ENCODE measurements around the gene CFAP58.

The CFAP58 gene

GRCh38 chr10:104479906-104480593 lies 126.4 kb downstream of the CFAP58 start:
- in situ Hi-C loops (cut with HindIII; ENCODE audit: low sequenced_read_pairs) = no loop called here
- no peak for TF ChIP-seq CTCF (IDR thresholded peaks at IDR 0.05; ENCODE audit: low read depth, low read length, missing control alignments)
- DNase-seq (ENCODE audit: low read depth) = no peak
- H3K4me3 ChIP-seq (ENCODE audit: low read depth, low read length) = no peak overlapping the region

GRCh38 chr10:104480797-104481196 lies 127.2 kb downstream of the CFAP58 start:
- in situ Hi-C loops (cut with HindIII; ENCODE audit: low sequenced_read_pairs) = no loop called here
- DNase-seq (ENCODE audit: low read depth) = no peak
- H3K4me3 ChIP-seq (ENCODE audit: low read depth, low read length) = no peak overlapping the region
- TF ChIP-seq CTCF (IDR thresholded peaks at IDR 0.05; ENCODE audit: low read depth, low read length, missing control alignments) = no peak

GRCh38 chr10:104483582-104483981 lies 129.9 kb downstream of the CFAP58 start:
- no peak for DNase-seq (ENCODE audit: low read depth)
- no peak overlapping the region for H3K4me3 ChIP-seq (ENCODE audit: low read depth, low read length)
- in situ Hi-C loops (cut with HindIII; ENCODE audit: low sequenced_read_pairs) = no loop called here
- no peak for TF ChIP-seq CTCF (IDR thresholded peaks at IDR 0.05; ENCODE audit: low read depth, low read length, missing control alignments)

GRCh38 chr10:104485632-104486031 lies 132.0 kb downstream of the CFAP58 start:
- DNase-seq (ENCODE audit: low read depth) = no peak
- peak; percentile 11 for TF ChIP-seq CTCF (IDR thresholded peaks at IDR 0.05; ENCODE audit: low read depth, low read length, missing control alignments)
- in situ Hi-C loops (cut with HindIII; ENCODE audit: low sequenced_read_pairs) = no loop called here

GRCh38 chr10:104486803-104487202 lies 133.2 kb downstream of the CFAP58 start:
- no peak for TF ChIP-seq CTCF (IDR thresholded peaks at IDR 0.05; ENCODE audit: low read depth, low read length, missing control alignments)
- no peak overlapping the region for H3K4me3 ChIP-seq (ENCODE audit: low read depth, low read length)
- in situ Hi-C loops (cut with HindIII; ENCODE audit: low sequenced_read_pairs) = no loop called here
- no peak for DNase-seq (ENCODE audit: low read depth)

More at GRCh38 chr10:104485632-104486031, 132.0 kb downstream of the CFAP58 start:
- H3K4me3 ChIP-seq (ENCODE audit: low read depth, low read length) = no peak overlapping the region

GRCh38 chr10:104487794-104488438 lies 134.3 kb downstream of the CFAP58 start:
- H3K4me3 ChIP-seq (ENCODE audit: low read depth, low read length) = no peak overlapping the region
- in situ Hi-C loops (cut with HindIII; ENCODE audit: low sequenced_read_pairs) = no loop called here
- TF ChIP-seq CTCF (IDR thresholded peaks at IDR 0.05; ENCODE audit: low read depth, low read length, missing control alignments) = no peak
- no peak for DNase-seq (ENCODE audit: low read depth)
